Transverse colon (tissue), 4 donors: ENCODE measurements around the gene ERC2.

ENCODE experiments used
- EP300 ChIP-seq: sonication (generic); formaldehyde crosslinking; IDR thresholded peaks from one replicate; pipeline ENCODE4 v1.6.1; 2017; ENCODE audit warnings: antibody characterized with exemption, low read depth
- POLR2A ChIP-seq: fragments of 450-650 bp; IDR thresholded peaks from one replicate; pipeline ENCODE4 v1.6.1; 2016; ENCODE audit warnings: antibody characterized with exemption, mild to moderate bottlenecking, moderate library complexity
- POLR2AphosphoS5 ChIP-seq, 3 donors: sonication (generic); formaldehyde crosslinking; IDR thresholded peaks; one replicate each; pipeline ENCODE4 v1.6.1; 2016; ENCODE audit warnings: antibody characterized with exemption in 3 of 3
- TF ChIP-seq, protein P1 (sequence below), 5 experiments: fragments of 200-600 bp in 3 of 5; fragments of 450-650 bp in 2 of 5; sonication (generic) in 3 of 5; IDR thresholded peaks; 1 replicate in 2 of 5; 2 replicates in 3 of 5; pipeline ENCODE4 v1.5.1; 2016 to 2017; ENCODE audit warnings: antibody characterized with exemption in 5 of 5, inconsistent platforms in 3 of 5, mild to moderate bottlenecking in 2 of 5, moderate library complexity in 1 of 5

- TF ChIP-seq, protein P1, sequence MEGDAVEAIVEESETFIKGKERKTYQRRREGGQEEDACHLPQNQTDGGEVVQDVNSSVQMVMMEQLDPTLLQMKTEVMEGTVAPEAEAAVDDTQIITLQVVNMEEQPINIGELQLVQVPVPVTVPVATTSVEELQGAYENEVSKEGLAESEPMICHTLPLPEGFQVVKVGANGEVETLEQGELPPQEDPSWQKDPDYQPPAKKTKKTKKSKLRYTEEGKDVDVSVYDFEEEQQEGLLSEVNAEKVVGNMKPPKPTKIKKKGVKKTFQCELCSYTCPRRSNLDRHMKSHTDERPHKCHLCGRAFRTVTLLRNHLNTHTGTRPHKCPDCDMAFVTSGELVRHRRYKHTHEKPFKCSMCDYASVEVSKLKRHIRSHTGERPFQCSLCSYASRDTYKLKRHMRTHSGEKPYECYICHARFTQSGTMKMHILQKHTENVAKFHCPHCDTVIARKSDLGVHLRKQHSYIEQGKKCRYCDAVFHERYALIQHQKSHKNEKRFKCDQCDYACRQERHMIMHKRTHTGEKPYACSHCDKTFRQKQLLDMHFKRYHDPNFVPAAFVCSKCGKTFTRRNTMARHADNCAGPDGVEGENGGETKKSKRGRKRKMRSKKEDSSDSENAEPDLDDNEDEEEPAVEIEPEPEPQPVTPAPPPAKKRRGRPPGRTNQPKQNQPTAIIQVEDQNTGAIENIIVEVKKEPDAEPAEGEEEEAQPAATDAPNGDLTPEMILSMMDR (IDR thresholded peaks at IDR 0.05), result no peak
- TF ChIP-seq EP300, result no peak
- TF ChIP-seq POLR2A, result no peak
- no peak for TF ChIP-seq POLR2AphosphoS5 (IDR thresholded peaks at IDR 0.05)
Measured at GRCh38 chr3:55718521-55718921, 749.7 kb downstream of the ERC2 start.
